Measurements from ENCODE around the gene ZCCHC4.
A peak's percentile ranks its signal among the peaks of the same experiment; 100 is the strongest.

The ZCCHC4 gene

GRCh38 chr4:25312496-25313200 lies at the start of gene ZCCHC4:
Gene ZCCHC4, plus strand, starts transcription at chr4:25312774. Its CDS starts 36 bp downstream, at chr4:25312810.
- DNase-seq = peak; percentile 87 to 97 (median 93)
- intact Hi-C loops (cut with DNase I) = loop anchor here (5.0 kb wide), 2 partner anchors 80 to 150 kb away; partner anchors contain the start of genes PI4K2B and SEPSECS

- DNase-seq = no peak
- intact Hi-C loops (cut with DNase I) = no loop called here
These were observed 40.7 kb upstream of the ZCCHC4 start for GRCh38 chr4:25271866-25272265.

- intact Hi-C loops (cut with DNase I) = no loop called here
- no peak for DNase-seq
These were observed 32.4 kb upstream of the ZCCHC4 start for GRCh38 chr4:25280210-25280609.

- intact Hi-C loops (cut with DNase I) = no loop called here
- no peak for DNase-seq
These were observed 28.6 kb upstream of the ZCCHC4 start for GRCh38 chr4:25283948-25284347.

GRCh38 chr4:25284466-25284865 lies 28.1 kb upstream of the ZCCHC4 start:
- no peak for DNase-seq

GRCh38 chr4:25290490-25291067 lies 22.0 kb upstream of the ZCCHC4 start:
- intact Hi-C loops (cut with DNase I) = no loop called here

More at GRCh38 chr4:25284466-25284865, 28.1 kb upstream of the ZCCHC4 start:
- intact Hi-C loops (cut with DNase I) = no loop called here

GRCh38 chr4:25291158-25291733 lies 21.3 kb upstream of the ZCCHC4 start:
- DNase-seq = no peak
- intact Hi-C loops (cut with DNase I) = no loop called here

More at GRCh38 chr4:25290490-25291067, 22.0 kb upstream of the ZCCHC4 start:
- DNase-seq = no peak

- intact Hi-C loops (cut with DNase I) = no loop called here
- no peak for DNase-seq
These were observed 14.9 kb upstream of the ZCCHC4 start for GRCh38 chr4:25297528-25298242.

- intact Hi-C loops (cut with DNase I) = no loop called here
- no peak for DNase-seq
These were observed 12.9 kb upstream of the ZCCHC4 start for GRCh38 chr4:25299476-25300203.

GRCh38 chr4:25301471-25301870 lies 11.1 kb upstream of the ZCCHC4 start:
- no peak for DNase-seq
- intact Hi-C loops (cut with DNase I) = no loop called here

- intact Hi-C loops (cut with DNase I) = no loop called here
- DNase-seq = no peak
These were observed 9.9 kb upstream of the ZCCHC4 start for GRCh38 chr4:25302626-25303025.

GRCh38 chr4:25303578-25303977 lies 9.0 kb upstream of the ZCCHC4 start:
- no peak for DNase-seq
- intact Hi-C loops (cut with DNase I) = no loop called here

GRCh38 chr4:25306518-25307057 lies 6.0 kb upstream of the ZCCHC4 start:
- intact Hi-C loops (cut with DNase I) = no loop called here
- no peak for DNase-seq

GRCh38 chr4:25307596-25307995 lies 5.0 kb upstream of the ZCCHC4 start:
- intact Hi-C loops (cut with DNase I) = no loop called here

GRCh38 chr4:25308306-25308705 lies 4.3 kb upstream of the ZCCHC4 start:
- intact Hi-C loops (cut with DNase I) = no loop called here
- no peak for DNase-seq

More at GRCh38 chr4:25307596-25307995, 5.0 kb upstream of the ZCCHC4 start:
- peak in 19 of 42 donors; percentile 8 to 55 (median 20) for DNase-seq

GRCh38 chr4:25308761-25309160 lies 3.8 kb upstream of the ZCCHC4 start:
- no peak for DNase-seq
- intact Hi-C loops (cut with DNase I) = no loop called here

- intact Hi-C loops (cut with DNase I) = loop anchor here (5.0 kb wide), 2 partner anchors 78 to 148 kb away; partner anchors contain the start of genes PI4K2B and SEPSECS
- DNase-seq = no peak
These were observed 2.3 kb upstream of the ZCCHC4 start for GRCh38 chr4:25310066-25310802.

- intact Hi-C loops (cut with DNase I) = loop anchor here (5.0 kb wide), 2 partner anchors 78 to 148 kb away; partner anchors contain the start of genes PI4K2B and SEPSECS
These were observed 1.8 kb upstream of the ZCCHC4 start for GRCh38 chr4:25310803-25311166.

More at GRCh38 chr4:25310803-25311166, 1.8 kb upstream of the ZCCHC4 start:
- no peak for DNase-seq

Data from head of caudate nucleus (tissue), 42 donors.